Mesenchymal stem cell (in vitro differentiated cells and primary cell): ENCODE results near the gene ATP6V1G1.

Source experiments
- DNase-seq: peaks from one replicate; pipeline ENCODE4 v3.0.0-alpha.2; 2013
- H2AFZ ChIP-seq: one replicate; pipeline ENCODE4 v1.6.1; 2013; ENCODE audit warnings: low read depth, mild to moderate bottlenecking, control low read depth, inconsistent platforms, low read length, moderate library complexity
- H2AK5ac ChIP-seq: 2 replicates; pipeline ENCODE4 v1.6.1; 2013; ENCODE audit warnings: low read length, moderate library complexity, mild to moderate bottlenecking, inconsistent platforms; ENCODE audit not compliant: severe bottlenecking
- H2BK120ac ChIP-seq: one replicate; pipeline ENCODE4 v1.6.1; 2013; ENCODE audit warnings: low read depth, mild to moderate bottlenecking, inconsistent platforms, low read length, moderate library complexity
- H2BK12ac ChIP-seq, 2 experiments: one replicate each; pipeline ENCODE4 v1.6.1; 2013; ENCODE audit warnings: inconsistent platforms in 2 of 2, low read length in 2 of 2, mild to moderate bottlenecking in 2 of 2, moderate library complexity in 2 of 2, control low read depth in 1 of 2
- H2BK15ac ChIP-seq: one replicate; pipeline ENCODE4 v1.6.1; 2013; ENCODE audit warnings: mild to moderate bottlenecking, low read depth, inconsistent platforms; ENCODE audit not compliant: poor library complexity, severe bottlenecking
- H2BK5ac ChIP-seq: 2 replicates; pipeline ENCODE4 v1.6.1; 2013; ENCODE audit warnings: low read depth, mild to moderate bottlenecking, low read length, control low read depth, inconsistent platforms; ENCODE audit not compliant: poor library complexity, severe bottlenecking
- H3K14ac ChIP-seq, 2 experiments: one replicate each; pipeline ENCODE4 v1.6.1; 2013; ENCODE audit warnings: inconsistent platforms in 2 of 2, low read length in 2 of 2, control low read depth in 1 of 2, mild to moderate bottlenecking in 1 of 2, moderate library complexity in 1 of 2
- H3K18ac ChIP-seq, 2 experiments: one replicate each; pipeline ENCODE4 v1.6.1; 2013; ENCODE audit warnings: inconsistent platforms in 2 of 2, low read length in 2 of 2, control low read depth in 1 of 2, low read depth in 1 of 2, mild to moderate bottlenecking in 1 of 2
- H3K23ac ChIP-seq, 2 experiments: one replicate each; pipeline ENCODE4 v1.6.1; 2013; ENCODE audit warnings: inconsistent platforms in 2 of 2, low read length in 2 of 2, mild to moderate bottlenecking in 2 of 2, moderate library complexity in 2 of 2, control low read depth in 1 of 2
- H3K27ac ChIP-seq: 2 replicates; pipeline ENCODE4 v1.5.1; 2013; ENCODE audit warnings: mild to moderate bottlenecking, moderate library complexity, low read length, control low read depth, inconsistent platforms; ENCODE audit not compliant: poor library complexity, severe bottlenecking
- H3K27me3 ChIP-seq, 2 experiments: 2 replicates each; pipeline versions ENCODE4 v1.6.1 to v1.7.0; 2013; ENCODE audit warnings: low read length in 2 of 2, mild to moderate bottlenecking in 2 of 2, moderate library complexity in 2 of 2, control low read depth in 1 of 2, inconsistent platforms in 1 of 2; ENCODE audit not compliant: control insufficient read depth in 1 of 2, insufficient read depth in 1 of 2
- H3K36me3 ChIP-seq, 2 experiments: 2 replicates each; pipeline versions ENCODE4 v1.6.1 to v1.7.0; 2013; ENCODE audit warnings: low read length in 2 of 2, control low read depth in 1 of 2, inconsistent platforms in 1 of 2, low read depth in 1 of 2, mild to moderate bottlenecking in 1 of 2; ENCODE audit not compliant: insufficient read depth in 2 of 2, control insufficient read depth in 1 of 2
- H3K4ac ChIP-seq, 2 experiments: one replicate each; pipeline ENCODE4 v1.6.1; 2013; ENCODE audit warnings: inconsistent platforms in 2 of 2, low read length in 2 of 2, mild to moderate bottlenecking in 2 of 2, moderate library complexity in 2 of 2, control low read depth in 1 of 2, low read depth in 1 of 2
- H3K4me1 ChIP-seq: 2 replicates; pipeline ENCODE4 v1.6.1; 2013; ENCODE audit warnings: low read depth, low read length, control low read depth; ENCODE audit not compliant: control insufficient read depth, insufficient read depth
- H3K4me2 ChIP-seq: 2 replicates; pipeline ENCODE4 v1.6.1; 2013; ENCODE audit warnings: low read length, mild to moderate bottlenecking, inconsistent platforms; ENCODE audit not compliant: poor library complexity, severe bottlenecking
- H3K4me3 ChIP-seq, 2 experiments: 2 replicates each; pipeline versions ENCODE4 v1.5.1 to v1.7.0; 2013; ENCODE audit warnings: low read length in 2 of 2, mild to moderate bottlenecking in 2 of 2, control low read depth in 1 of 2, low read depth in 1 of 2; ENCODE audit not compliant: insufficient read depth in 1 of 2
- H3K79me1 ChIP-seq: replicated peaks from 2 replicates; pipeline ENCODE4 v1.6.1; 2013; ENCODE audit warnings: mild to moderate bottlenecking, control low read depth, low read length, inconsistent platforms; ENCODE audit not compliant: poor library complexity, severe bottlenecking
- H3K9ac ChIP-seq: 2 replicates; pipeline ENCODE4 v1.7.0; 2013; ENCODE audit warnings: mild to moderate bottlenecking, low read length, moderate library complexity
- H3K9me3 ChIP-seq: 2 replicates; pipeline ENCODE4 v1.7.0; 2013; ENCODE audit warnings: mild to moderate bottlenecking, low read length; ENCODE audit not compliant: control insufficient read depth
- H4K8ac ChIP-seq: one replicate; pipeline ENCODE4 v1.6.1; 2013; ENCODE audit warnings: inconsistent platforms, mild to moderate bottlenecking, low read length, moderate library complexity
- H4K91ac ChIP-seq: one replicate; pipeline ENCODE4 v1.6.1; 2013; ENCODE audit warnings: mild to moderate bottlenecking, low read length, inconsistent platforms
- WGBS: methylation state at CpG from one replicate; pipeline ENCODE4 v1.1.7; 2013; ENCODE audit warnings: mixed read lengths; 5-methylcytosine and 5-hydroxymethylcytosine counted together

ATP6V1G1 gene

GRCh38 chr9:114612272-114612923 lies 24.8 kb downstream of the ATP6V1G1 start:
- H3K27me3 ChIP-seq, result no peaks in the 10 kb centered on the region
- no peaks in the 10 kb centered on the region for H3K9me3 ChIP-seq
- H2BK120ac ChIP-seq, result no peak overlapping the region
- peak overlapping the region; percentile 85 for H3K9ac ChIP-seq
- H2BK5ac ChIP-seq, result no peak overlapping the region
- H3K4me2 ChIP-seq, result peak overlapping the region; percentile 68
- H2AFZ ChIP-seq, result no peak overlapping the region
- peak overlapping the region in 1 of 2 experiments; percentile 59 for H2BK12ac ChIP-seq
- H3K27ac ChIP-seq, result peak overlapping the region; percentile 49
- peak overlapping the region in 1 of 2 experiments; percentile 76 for H3K4me3 ChIP-seq
- peaks cover 12% of the 10 kb centered on the region for H3K4me1 ChIP-seq
- no peak overlapping the region for H2AK5ac ChIP-seq
- no peak for DNase-seq
- H4K8ac ChIP-seq, result no peak overlapping the region
- no peaks in the 10 kb centered on the region for H3K36me3 ChIP-seq
- H3K79me1 ChIP-seq, result peaks cover 24% of the 10 kb centered on the region
- no peak overlapping the region for H3K4ac ChIP-seq
- peak overlapping the region in 1 of 2 experiments; percentile 68 for H3K14ac ChIP-seq
- H4K91ac ChIP-seq, result no peak overlapping the region
- no peak overlapping the region for H2BK15ac ChIP-seq
- WGBS, result 51% methylated on average over 3 of the region's 4 CpGs
- peak overlapping the region in 1 of 2 experiments; percentile 81 for H3K23ac ChIP-seq
- peak overlapping the region in 1 of 2 experiments; percentile 61 for H3K18ac ChIP-seq

GRCh38 chr9:114613087-114613486 lies 25.5 kb downstream of the ATP6V1G1 start:
- no peak for DNase-seq
- peaks cover 24% of the 10 kb centered on the region for H3K79me1 ChIP-seq
- H3K18ac ChIP-seq, result no peak overlapping the region
- no peak overlapping the region for H2AFZ ChIP-seq
- H3K23ac ChIP-seq, result no peak overlapping the region
- H4K8ac ChIP-seq, result no peak overlapping the region
- no peak overlapping the region for H2BK120ac ChIP-seq
- H3K4me2 ChIP-seq, result no peak overlapping the region
- H3K9me3 ChIP-seq, result no peaks in the 10 kb centered on the region
- H3K9ac ChIP-seq, result no peak overlapping the region
- no peak overlapping the region for H2BK5ac ChIP-seq
- no peak overlapping the region for H3K4ac ChIP-seq
- H4K91ac ChIP-seq, result no peak overlapping the region
- H3K27me3 ChIP-seq, result no peaks in the 10 kb centered on the region
- H3K14ac ChIP-seq, result no peak overlapping the region
- H2AK5ac ChIP-seq, result no peak overlapping the region
- no peak overlapping the region for H2BK12ac ChIP-seq
- H3K36me3 ChIP-seq, result no peaks in the 10 kb centered on the region
- H3K27ac ChIP-seq, result no peak overlapping the region
- 92% methylated on average over 7 of the region's 7 CpGs for WGBS
- peaks cover 12% of the 10 kb centered on the region for H3K4me1 ChIP-seq
- H2BK15ac ChIP-seq, result no peak overlapping the region
- no peak overlapping the region for H3K4me3 ChIP-seq

GRCh38 chr9:114613919-114614318 lies 26.4 kb downstream of the ATP6V1G1 start:
- Histone ChIP-seq H3K23ac (no peak overlapping the region), H4K8ac (no peak overlapping the region), H2AK5ac (no peak overlapping the region), H3K9ac (no peak overlapping the region), H3K18ac (no peak overlapping the region), H3K4me1 (peaks cover 9% of the 10 kb centered on the region), H3K9me3 (no peaks in the 10 kb centered on the region), H3K4me2 (no peak overlapping the region), H2BK12ac (no peak overlapping the region), H3K4me3 (no peak overlapping the region), H3K79me1 (peaks cover 25% of the 10 kb centered on the region), H3K27ac (no peak overlapping the region), H2BK120ac (no peak overlapping the region), H2BK15ac (no peak overlapping the region), H2AFZ (no peak overlapping the region), H2BK5ac (no peak overlapping the region), H3K27me3 (no peaks in the 10 kb centered on the region), H4K91ac (no peak overlapping the region), H3K4ac (no peak overlapping the region), H3K14ac (no peak overlapping the region), H3K36me3 (no peaks in the 10 kb centered on the region)
- 100% methylated on average over 2 of the region's 3 CpGs for WGBS
- no peak for DNase-seq

GRCh38 chr9:114614373-114614772 lies 26.8 kb downstream of the ATP6V1G1 start:
- Histone ChIP-seq H3K4me3 (no peak overlapping the region), H3K36me3 (no peaks in the 10 kb centered on the region), H3K27me3 (no peaks in the 10 kb centered on the region), H3K23ac (no peak overlapping the region), H4K8ac (no peak overlapping the region), H3K4me2 (no peak overlapping the region), H2BK5ac (no peak overlapping the region), H2BK120ac (no peak overlapping the region), H3K4ac (no peak overlapping the region), H3K18ac (no peak overlapping the region), H3K27ac (no peak overlapping the region), H2AK5ac (no peak overlapping the region), H3K4me1 (peaks cover 10% of the 10 kb centered on the region), H3K9ac (no peak overlapping the region), H2BK12ac (no peak overlapping the region), H3K79me1 (peaks cover 25% of the 10 kb centered on the region), H2BK15ac (no peak overlapping the region), H3K9me3 (no peaks in the 10 kb centered on the region), H3K14ac (no peak overlapping the region), H4K91ac (no peak overlapping the region), H2AFZ (no peak overlapping the region)
- DNase-seq, result no peak
- WGBS, result 90% methylated on average over 3 of the region's 3 CpGs
